Chondrocyte (in vitro differentiated cells): Measurements from ENCODE around the gene CCL4. TPM values are rescaled to one million over a fixed set of nuclear protein-coding genes. Genes with fewer than 3 reads are reported as not detected.

Experiments used
- DNase-seq: peaks from one replicate; pipeline ENCODE4 v3.0.0; 2021; ENCODE audit warnings: mixed read lengths, low spot score
- H3K27ac Mint-ChIP-seq: one replicate; pipeline ENCODE4 v1.8.0; 2021; ENCODE audit warnings: mild to moderate bottlenecking, moderate library complexity, mixed read lengths; ENCODE audit not compliant: unreplicated experiment
- H3K27me3 Mint-ChIP-seq: 2 replicates; pipeline ENCODE4 v1.8.0; 2021; ENCODE audit warnings: low read depth, mixed read lengths
- H3K36me3 Mint-ChIP-seq: 2 replicates; pipeline ENCODE4 v1.8.0; 2021; ENCODE audit warnings: low read depth, mixed read lengths
- H3K4me1 Mint-ChIP-seq: 2 replicates; pipeline ENCODE4 v1.8.0; 2021; ENCODE audit warnings: low read depth, mild to moderate bottlenecking, mixed read lengths
- H3K4me3 Mint-ChIP-seq: one replicate; pipeline ENCODE4 v1.8.0; 2021; ENCODE audit warnings: mild to moderate bottlenecking, moderate library complexity, mixed read lengths; ENCODE audit not compliant: unreplicated experiment
- H3K9me3 Mint-ChIP-seq: 2 replicates; pipeline ENCODE4 v1.8.0; 2021; ENCODE audit warnings: low read depth, mixed read lengths
- CTCF ChIP-seq: fragments of 200-600 bp; sonication (generic); IDR thresholded peaks from 2 replicates; pipeline ENCODE4 v1.5.0; 2021; ENCODE audit warnings: antibody characterized with exemption, mild to moderate bottlenecking, moderate library complexity
- total RNA-seq: library from RNA; stranded (reverse); gene quantifications from 3 replicates; pipeline ENCODE4 v1.2.1, GENCODE V29; 2021

The CCL4 gene
- total RNA-seq, 1 donor from 2014 or later = not detected

GRCh38 chr17:36144014-36144413 lies 40.4 kb downstream of the CCL4 start:
- Mint-ChIP-seq H3K36me3 (no peaks in the 10 kb centered on the region), H3K4me3 (no peak overlapping the region)

GRCh38 chr17:36144981-36145729 lies 41.5 kb downstream of the CCL4 start:
- H3K27me3 Mint-ChIP-seq = peaks cover 38% of the 10 kb centered on the region
- H3K4me3 Mint-ChIP-seq = no peak overlapping the region
- no peaks in the 10 kb centered on the region for H3K9me3 Mint-ChIP-seq
- DNase-seq = no peak
- no peak for TF ChIP-seq CTCF
- H3K27ac Mint-ChIP-seq = no peak overlapping the region
- peaks cover 10% of the 10 kb centered on the region for H3K4me1 Mint-ChIP-seq
- no peaks in the 10 kb centered on the region for H3K36me3 Mint-ChIP-seq

More at GRCh38 chr17:36144014-36144413, 40.4 kb downstream of the CCL4 start:
- Mint-ChIP-seq H3K4me1 (peaks cover 3% of the 10 kb centered on the region), H3K9me3 (no peaks in the 10 kb centered on the region), H3K27me3 (peaks cover 35% of the 10 kb centered on the region), H3K27ac (no peak overlapping the region)
- no peak for DNase-seq
- no peak for TF ChIP-seq CTCF

- no peak for DNase-seq
- no peak for TF ChIP-seq CTCF
- Mint-ChIP-seq H3K4me3 (no peak overlapping the region), H3K27ac (no peak overlapping the region), H3K36me3 (no peaks in the 10 kb centered on the region), H3K27me3 (peaks cover 29% of the 10 kb centered on the region), H3K9me3 (no peaks in the 10 kb centered on the region), H3K4me1 (peaks cover 10% of the 10 kb centered on the region)
Observed at GRCh38 chr17:36147601-36148000, 44.0 kb downstream of the CCL4 start.

- DNase-seq = no peak
- Mint-ChIP-seq H3K9me3 (no peaks in the 10 kb centered on the region), H3K27me3 (peaks cover 37% of the 10 kb centered on the region), H3K4me1 (peaks cover 10% of the 10 kb centered on the region), H3K36me3 (no peaks in the 10 kb centered on the region), H3K4me3 (no peak overlapping the region), H3K27ac (no peak overlapping the region)
- TF ChIP-seq CTCF = peak; percentile 100
Observed at GRCh38 chr17:36148559-36149295, 45.1 kb downstream of the CCL4 start.

- H3K27me3 Mint-ChIP-seq = peaks cover 41% of the 10 kb centered on the region
- H3K27ac Mint-ChIP-seq = peak overlapping the region; percentile 61
- H3K4me3 Mint-ChIP-seq = peak overlapping the region; percentile 2
- no peaks in the 10 kb centered on the region for H3K9me3 Mint-ChIP-seq
- no peak for DNase-seq
- peak; percentile 77 for TF ChIP-seq CTCF
- H3K4me1 Mint-ChIP-seq = peaks cover 10% of the 10 kb centered on the region
- H3K36me3 Mint-ChIP-seq = no peaks in the 10 kb centered on the region
Observed at GRCh38 chr17:36149296-36149820, 45.7 kb downstream of the CCL4 start.
